Measurements from ENCODE around the gene SMIM35. TPM values are rescaled to one million over a fixed set of nuclear protein-coding genes. Genes with fewer than 3 reads are reported as not detected.
"Not testable (repeated sequence)": the region's sequence is repeated elsewhere in the genome, so short reads cannot be mapped to it uniquely, and the experiment has no call there.

SMIM35 gene
- total RNA-seq, 1 experiment from 2014 or later: not detected

DNA sequence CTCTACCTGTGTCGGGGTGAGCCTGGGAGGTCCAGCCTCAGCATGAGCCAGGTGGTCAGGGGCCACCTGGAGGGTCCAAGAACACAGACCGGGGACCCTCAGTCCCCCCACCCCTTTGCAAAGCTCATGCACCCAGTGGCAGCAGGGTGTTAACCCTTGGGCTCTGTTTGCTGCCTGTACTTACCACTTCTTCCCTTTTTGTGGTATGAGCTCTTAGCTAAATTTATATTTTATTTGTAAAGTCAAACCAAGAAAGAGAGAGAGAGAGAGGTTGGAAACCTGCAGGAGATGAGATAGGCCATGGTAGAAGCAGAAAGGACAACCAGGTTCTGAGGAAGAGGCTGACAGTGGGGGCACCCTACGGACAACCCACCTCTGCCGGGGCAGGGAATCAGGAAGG, 70.7 kb downstream of the SMIM35 start:
- no peak for DNase-seq (ENCODE audit: low read depth)
- in situ Hi-C loops (cut with HindIII; ENCODE audit: low pct_unique_long_range_greater_than_20kb, low sequenced_read_pairs): no loop called here

GRCh38 chr11:118015385-118015841, 71.3 kb downstream of the SMIM35 start:
- no peak for DNase-seq (ENCODE audit: low read depth)
- in situ Hi-C loops (cut with HindIII; ENCODE audit: low pct_unique_long_range_greater_than_20kb, low sequenced_read_pairs): no loop called here

DNA sequence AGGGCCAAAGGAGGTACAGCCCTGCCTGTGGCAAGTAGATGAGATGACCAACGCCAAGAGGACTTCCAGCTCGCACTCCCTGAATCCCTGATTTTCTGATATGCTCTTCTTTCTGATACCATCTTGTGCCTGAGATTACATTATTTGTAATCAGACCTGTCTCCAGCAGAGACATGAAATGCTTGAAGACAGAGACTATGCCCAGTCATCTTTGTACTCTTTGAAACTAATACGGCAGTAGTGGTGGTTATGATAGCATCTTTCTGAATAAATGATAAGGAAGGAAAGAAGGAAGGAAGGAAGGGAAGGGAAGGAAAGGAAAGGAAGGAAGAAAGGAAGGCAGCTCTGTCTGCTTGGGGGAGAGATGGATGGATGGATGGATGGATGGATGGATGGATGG, 72.7 kb downstream of the SMIM35 start:
- DNase-seq (ENCODE audit: low read depth): no peak
- in situ Hi-C loops (cut with HindIII; ENCODE audit: low pct_unique_long_range_greater_than_20kb, low sequenced_read_pairs): no loop called here

DNA sequence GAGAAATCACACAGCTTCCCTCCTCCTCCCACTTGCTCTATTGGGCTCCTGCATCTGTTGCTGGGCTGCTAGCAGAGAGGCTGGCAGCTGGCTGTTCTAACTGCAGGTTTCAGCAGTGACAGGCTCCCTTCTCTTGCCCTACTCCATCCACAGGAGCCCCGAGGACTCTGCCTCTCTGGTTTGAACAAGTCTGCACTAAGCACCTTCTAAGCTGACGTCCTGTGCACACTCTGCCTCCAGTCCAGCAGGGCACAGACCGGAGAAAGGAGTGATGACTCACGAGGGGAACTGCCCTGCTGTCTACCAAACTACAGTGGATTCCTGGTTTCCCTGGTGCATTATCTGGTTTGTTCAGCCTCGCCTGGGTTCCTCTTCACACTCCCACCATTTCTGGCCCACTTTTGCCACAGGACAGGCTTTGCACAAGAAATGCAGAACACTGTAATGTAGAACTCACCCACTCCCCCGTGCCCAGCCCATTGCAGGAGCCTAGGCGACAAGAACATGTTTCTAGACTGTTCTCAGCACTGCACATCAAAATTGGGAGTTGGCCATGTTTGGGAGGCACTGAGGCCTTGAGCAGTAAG, 74.6 kb downstream of the SMIM35 start:
- in situ Hi-C loops (cut with HindIII; ENCODE audit: low pct_unique_long_range_greater_than_20kb, low sequenced_read_pairs): no loop called here
- DNase-seq (ENCODE audit: low read depth): peak; percentile 2

DNA sequence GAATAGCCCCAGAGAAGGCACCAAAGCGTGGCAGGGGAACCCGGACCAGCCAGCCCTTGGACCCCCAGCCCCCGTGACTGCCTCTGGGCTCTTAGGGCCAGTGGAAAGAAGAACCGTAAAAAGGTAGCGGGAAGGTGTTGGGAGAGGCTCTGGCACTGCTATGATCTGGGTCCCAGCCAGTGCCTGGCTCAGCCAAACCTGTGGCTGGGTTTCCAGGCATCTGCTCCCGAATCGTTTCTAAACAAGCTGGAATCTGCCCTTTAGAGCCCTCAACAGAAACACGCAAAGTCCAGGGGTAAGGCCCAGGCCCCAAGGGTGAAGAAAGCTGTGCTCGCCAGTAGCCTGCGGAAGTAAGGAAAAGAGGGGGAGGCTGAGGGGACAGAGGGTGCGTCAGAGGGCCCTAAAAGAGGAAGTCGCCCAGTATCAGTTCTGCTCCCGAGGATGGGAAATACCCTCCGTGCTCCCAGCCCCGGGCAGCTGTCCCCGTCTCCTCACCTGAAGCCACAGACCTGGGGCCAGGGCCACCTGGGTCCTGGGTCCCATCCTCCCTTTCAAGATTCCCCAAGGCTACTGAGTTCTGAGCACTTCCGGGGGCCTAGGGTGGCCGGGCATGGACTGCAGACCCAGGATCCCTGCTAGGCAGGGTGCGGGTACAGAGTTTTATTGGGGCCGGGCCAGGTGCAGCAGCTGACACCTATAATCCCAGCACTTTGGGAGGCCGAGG, 75.9 kb downstream of the SMIM35 start:
- in situ Hi-C loops (cut with HindIII; ENCODE audit: low pct_unique_long_range_greater_than_20kb, low sequenced_read_pairs): no loop called here
- DNase-seq (ENCODE audit: low read depth): no peak

- in situ Hi-C loops (cut with HindIII; ENCODE audit: low pct_unique_long_range_greater_than_20kb, low sequenced_read_pairs): no loop called here
- DNase-seq (ENCODE audit: low read depth): no peak
These were observed 76.7 kb downstream of the SMIM35 start for GRCh38 chr11:118009864-118010737.

DNA sequence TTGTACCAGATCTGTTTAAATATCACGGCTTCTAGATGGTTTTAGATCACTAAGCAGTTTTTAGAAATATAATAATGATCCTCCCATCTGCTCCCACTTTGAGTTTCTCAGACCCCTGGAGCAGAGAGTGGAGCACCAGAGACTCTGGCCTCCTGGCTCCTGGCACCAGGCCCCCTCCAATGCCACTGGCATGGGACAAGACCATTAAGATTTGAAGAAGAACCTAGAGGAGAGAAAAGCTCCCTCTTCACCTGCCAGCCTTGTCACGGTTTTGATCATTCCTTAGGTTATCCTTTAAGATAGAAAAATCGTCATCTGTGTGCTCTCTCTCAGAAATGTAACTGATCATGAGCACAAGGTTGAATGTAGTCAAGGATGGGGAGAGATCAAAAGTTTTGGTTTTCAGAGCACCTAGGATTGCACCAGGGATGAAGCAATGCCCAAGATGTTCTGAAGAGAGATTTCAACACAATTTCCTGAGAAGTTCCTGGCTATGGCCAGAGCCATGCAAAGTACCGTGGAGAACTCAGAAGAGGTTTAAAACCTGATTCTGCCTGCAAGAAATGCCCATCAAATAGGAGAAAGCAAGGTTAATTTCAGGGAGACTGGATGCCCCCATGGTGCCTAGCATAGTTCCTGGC, 78.4 kb downstream of the SMIM35 start:
- no peak for DNase-seq (ENCODE audit: low read depth)
- in situ Hi-C loops (cut with HindIII; ENCODE audit: low pct_unique_long_range_greater_than_20kb, low sequenced_read_pairs): no loop called here

DNA sequence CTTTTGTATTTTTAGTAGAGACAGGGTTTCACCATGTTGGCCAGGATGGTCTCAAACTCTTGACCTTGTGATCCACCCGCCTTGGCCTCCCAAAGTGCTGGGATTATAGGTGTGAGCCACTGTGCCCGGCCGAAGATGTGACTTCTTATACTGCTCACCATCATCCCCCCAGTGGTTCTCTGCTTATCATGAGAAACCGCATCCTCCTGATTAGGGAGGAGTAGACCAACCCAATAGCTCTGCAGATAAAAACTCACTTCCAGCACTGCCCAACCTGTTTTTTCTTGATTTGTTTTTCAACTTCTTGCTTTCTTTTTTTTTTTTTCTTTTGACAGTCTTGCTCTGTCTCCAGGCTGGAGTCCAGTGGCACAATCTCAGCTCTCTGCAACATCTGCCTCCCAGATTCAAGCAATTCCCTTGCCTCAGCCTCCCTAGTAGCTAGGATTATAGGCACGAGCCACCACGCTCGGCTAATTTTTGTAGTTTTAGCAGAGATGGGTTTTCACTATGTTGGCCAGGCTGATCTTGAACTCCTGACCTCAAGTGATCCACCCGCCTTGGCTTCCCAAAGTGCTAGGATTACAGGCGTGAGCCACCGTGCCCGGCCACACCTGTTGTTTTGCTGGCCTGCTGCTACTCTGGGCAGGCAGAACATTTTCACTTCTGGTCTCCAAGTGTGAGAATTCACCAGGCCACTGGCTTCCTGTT, 79.0 kb downstream of the SMIM35 start:
- in situ Hi-C loops (cut with HindIII; ENCODE audit: low pct_unique_long_range_greater_than_20kb, low sequenced_read_pairs); DNase-seq (ENCODE audit: low read depth): not testable (repeated sequence)

GRCh38 chr11:118007040-118007439, 79.7 kb downstream of the SMIM35 start:
- in situ Hi-C loops (cut with HindIII; ENCODE audit: low pct_unique_long_range_greater_than_20kb, low sequenced_read_pairs): no loop called here
- no peak for DNase-seq (ENCODE audit: low read depth)

DNA sequence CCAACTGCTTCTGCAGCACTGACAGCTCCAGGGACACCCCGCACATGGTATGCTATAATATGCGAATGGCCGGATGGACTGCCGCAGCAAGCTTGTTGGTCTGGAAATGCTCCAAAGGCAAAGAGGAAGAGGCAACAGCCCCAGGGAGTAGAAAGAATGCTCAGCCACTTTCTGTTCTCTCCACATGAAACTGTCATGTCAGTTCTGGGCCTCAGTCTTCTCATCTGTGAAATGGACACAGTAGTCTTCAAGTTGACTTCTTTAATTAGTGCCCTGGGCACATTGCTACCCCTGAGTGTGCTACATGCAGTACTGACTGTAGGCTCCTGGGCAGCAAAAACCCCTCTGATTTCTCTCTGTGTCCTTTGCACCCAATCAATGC, 80.6 kb downstream of the SMIM35 start:
- no peak for DNase-seq (ENCODE audit: low read depth)
- in situ Hi-C loops (cut with HindIII; ENCODE audit: low pct_unique_long_range_greater_than_20kb, low sequenced_read_pairs): no loop called here

GRCh38 chr11:118005224-118006152, 81.3 kb downstream of the SMIM35 start:
- in situ Hi-C loops (cut with HindIII; ENCODE audit: low pct_unique_long_range_greater_than_20kb, low sequenced_read_pairs): no loop called here
- DNase-seq (ENCODE audit: low read depth): no peak

GRCh38 chr11:118004543-118005223, 82.1 kb downstream of the SMIM35 start:
- in situ Hi-C loops (cut with HindIII; ENCODE audit: low pct_unique_long_range_greater_than_20kb, low sequenced_read_pairs): no loop called here

GRCh38 chr11:118003456-118003855, 83.3 kb downstream of the SMIM35 start:
- in situ Hi-C loops (cut with HindIII; ENCODE audit: low pct_unique_long_range_greater_than_20kb, low sequenced_read_pairs): no loop called here
- DNase-seq (ENCODE audit: low read depth): no peak

More at GRCh38 chr11:118004543-118005223, 82.1 kb downstream of the SMIM35 start:
- no peak for DNase-seq (ENCODE audit: low read depth)

DNA sequence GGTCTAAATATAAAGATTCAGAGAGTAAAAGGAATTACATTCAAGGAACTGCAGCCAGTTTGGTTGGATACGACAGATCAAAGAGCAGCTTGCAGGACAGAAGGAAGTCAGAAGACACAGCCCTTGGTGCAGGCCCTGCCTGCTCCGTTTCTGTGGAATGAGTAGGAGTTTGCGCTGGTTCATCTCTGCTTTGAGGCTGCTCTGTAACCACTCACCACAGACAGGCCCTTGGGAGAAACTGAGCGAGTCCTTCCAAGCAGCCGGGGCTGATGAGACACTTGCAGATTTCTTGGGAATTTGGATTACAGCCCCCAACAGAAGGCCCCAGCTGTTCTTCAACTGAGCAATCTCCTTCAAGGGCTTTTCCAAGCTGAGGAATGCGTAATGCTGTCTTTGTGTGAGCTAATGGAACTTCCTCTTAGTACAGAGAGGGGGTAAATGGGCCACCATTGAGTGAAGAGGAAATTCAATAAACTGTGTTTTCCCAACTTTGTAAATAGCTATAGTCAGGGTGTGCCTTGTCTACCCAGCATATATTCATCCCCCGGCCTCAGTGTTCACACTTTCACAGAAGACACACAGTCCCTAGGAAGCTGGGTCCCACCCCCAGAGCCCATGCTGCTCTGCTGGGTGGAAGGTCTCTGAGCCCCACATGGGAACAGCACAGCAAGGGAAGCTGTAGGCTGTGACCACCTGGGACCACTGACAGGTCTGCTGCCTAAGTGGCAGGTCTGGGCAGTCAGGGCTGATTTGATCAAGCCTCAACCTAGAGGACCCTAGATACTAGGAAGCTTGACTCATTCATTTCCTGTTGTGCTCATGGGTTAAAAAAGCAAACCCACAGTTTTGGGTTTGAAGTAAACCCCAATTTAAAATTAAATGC, 84.0 kb downstream of the SMIM35 start:
- in situ Hi-C loops (cut with HindIII; ENCODE audit: low pct_unique_long_range_greater_than_20kb, low sequenced_read_pairs): no loop called here
- no peak for DNase-seq (ENCODE audit: low read depth)

DNA sequence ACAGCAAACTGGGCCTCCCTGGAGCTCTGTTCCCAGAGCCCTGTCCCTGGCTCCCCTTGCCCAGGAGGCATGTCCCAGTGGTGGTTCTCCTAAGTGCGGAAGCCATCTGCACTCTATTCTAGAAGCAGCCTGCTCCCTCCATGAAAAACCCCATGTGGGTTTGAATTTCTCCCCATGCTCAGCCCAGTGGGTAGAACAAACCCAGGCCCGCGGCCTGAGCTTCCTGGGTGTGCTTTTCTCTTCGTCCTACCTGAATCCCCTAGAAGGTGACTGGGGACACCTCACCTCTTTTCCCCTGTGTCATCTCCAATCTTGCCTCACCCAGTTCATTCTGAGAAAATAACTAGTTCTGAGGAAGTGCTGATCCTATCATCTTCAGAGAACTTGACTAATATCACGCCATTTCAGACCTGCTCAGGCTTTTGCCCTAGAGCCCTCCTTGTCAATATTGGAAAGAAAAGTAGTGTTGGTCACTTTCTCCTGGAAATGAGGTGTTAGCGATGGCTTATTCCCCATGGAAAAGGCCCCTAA, 84.7 kb downstream of the SMIM35 start:
- in situ Hi-C loops (cut with HindIII; ENCODE audit: low pct_unique_long_range_greater_than_20kb, low sequenced_read_pairs): no loop called here
- DNase-seq (ENCODE audit: low read depth): no peak
